ENCODE measurements around the gene ITGB5.

ITGB5 gene

DNA sequence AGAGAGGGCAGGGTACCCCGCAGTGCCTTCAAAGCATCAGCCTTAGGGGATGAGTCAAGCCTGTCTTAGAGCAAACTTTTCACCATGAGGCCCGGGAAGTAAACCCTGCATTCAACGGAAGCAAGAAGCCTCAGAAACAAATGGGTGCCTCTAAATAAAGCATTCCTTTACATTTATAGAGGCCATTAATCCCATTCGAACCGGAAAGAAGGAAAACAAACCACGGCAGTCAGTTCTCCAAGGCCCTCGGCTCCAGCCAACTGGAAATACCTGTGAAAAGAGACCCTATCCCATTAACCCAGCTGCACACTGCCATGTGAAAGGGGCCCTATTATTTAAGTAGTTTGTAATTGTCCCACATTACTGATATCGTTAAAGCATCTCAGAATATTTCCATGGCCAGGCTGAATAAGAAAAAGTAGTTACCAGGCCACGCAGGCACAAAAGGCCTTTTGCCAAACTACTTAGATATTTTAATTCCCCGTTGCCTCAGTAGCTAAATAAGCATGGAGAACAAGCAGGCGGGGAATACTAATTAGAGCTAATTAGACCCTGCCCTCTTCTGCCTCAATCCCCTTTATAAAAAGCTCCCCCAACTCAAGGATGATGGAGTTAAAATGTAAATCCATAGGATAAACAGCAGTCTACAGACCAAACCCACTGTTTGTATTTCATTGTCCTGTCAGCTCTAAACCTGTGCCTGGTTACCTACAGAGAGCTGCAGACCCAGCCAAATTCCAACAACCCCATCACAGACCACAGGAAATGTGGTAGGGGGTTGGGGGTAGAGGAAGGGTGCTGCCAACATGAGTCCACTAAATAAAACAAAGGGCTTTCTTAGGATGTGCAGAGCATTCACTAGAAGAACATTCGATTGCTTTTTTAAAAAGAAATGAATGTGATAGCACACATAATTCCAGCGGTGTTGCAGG is 4.1 kb downstream of the ITGB5 start:
- TF ChIP-seq, protein P1, sequence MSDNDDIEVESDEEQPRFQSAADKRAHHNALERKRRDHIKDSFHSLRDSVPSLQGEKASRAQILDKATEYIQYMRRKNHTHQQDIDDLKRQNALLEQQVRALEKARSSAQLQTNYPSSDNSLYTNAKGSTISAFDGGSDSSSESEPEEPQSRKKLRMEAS (IDR thresholded peaks at IDR 0.05): no peak
- TF ChIP-seq CREB1 (IDR thresholded peaks at IDR 0.05; ENCODE audit: low read depth): no peak
- no peak for TF ChIP-seq TAF1 (IDR thresholded peaks at IDR 0.05; ENCODE audit: low read depth)
- no peak for TF ChIP-seq RAD21 (IDR thresholded peaks at IDR 0.05; ENCODE audit: low read depth)
- TF ChIP-seq FOXM1 (IDR thresholded peaks at IDR 0.05; ENCODE audit: borderline replicate concordance, low read depth): no peak
- TF ChIP-seq EGR1 (IDR thresholded peaks at IDR 0.05): no peak
- TF ChIP-seq, protein P2, sequence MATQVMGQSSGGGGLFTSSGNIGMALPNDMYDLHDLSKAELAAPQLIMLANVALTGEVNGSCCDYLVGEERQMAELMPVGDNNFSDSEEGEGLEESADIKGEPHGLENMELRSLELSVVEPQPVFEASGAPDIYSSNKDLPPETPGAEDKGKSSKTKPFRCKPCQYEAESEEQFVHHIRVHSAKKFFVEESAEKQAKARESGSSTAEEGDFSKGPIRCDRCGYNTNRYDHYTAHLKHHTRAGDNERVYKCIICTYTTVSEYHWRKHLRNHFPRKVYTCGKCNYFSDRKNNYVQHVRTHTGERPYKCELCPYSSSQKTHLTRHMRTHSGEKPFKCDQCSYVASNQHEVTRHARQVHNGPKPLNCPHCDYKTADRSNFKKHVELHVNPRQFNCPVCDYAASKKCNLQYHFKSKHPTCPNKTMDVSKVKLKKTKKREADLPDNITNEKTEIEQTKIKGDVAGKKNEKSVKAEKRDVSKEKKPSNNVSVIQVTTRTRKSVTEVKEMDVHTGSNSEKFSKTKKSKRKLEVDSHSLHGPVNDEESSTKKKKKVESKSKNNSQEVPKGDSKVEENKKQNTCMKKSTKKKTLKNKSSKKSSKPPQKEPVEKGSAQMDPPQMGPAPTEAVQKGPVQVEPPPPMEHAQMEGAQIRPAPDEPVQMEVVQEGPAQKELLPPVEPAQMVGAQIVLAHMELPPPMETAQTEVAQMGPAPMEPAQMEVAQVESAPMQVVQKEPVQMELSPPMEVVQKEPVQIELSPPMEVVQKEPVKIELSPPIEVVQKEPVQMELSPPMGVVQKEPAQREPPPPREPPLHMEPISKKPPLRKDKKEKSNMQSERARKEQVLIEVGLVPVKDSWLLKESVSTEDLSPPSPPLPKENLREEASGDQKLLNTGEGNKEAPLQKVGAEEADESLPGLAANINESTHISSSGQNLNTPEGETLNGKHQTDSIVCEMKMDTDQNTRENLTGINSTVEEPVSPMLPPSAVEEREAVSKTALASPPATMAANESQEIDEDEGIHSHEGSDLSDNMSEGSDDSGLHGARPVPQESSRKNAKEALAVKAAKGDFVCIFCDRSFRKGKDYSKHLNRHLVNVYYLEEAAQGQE (IDR thresholded peaks at IDR 0.05; ENCODE audit: low read depth): no peak

DNA sequence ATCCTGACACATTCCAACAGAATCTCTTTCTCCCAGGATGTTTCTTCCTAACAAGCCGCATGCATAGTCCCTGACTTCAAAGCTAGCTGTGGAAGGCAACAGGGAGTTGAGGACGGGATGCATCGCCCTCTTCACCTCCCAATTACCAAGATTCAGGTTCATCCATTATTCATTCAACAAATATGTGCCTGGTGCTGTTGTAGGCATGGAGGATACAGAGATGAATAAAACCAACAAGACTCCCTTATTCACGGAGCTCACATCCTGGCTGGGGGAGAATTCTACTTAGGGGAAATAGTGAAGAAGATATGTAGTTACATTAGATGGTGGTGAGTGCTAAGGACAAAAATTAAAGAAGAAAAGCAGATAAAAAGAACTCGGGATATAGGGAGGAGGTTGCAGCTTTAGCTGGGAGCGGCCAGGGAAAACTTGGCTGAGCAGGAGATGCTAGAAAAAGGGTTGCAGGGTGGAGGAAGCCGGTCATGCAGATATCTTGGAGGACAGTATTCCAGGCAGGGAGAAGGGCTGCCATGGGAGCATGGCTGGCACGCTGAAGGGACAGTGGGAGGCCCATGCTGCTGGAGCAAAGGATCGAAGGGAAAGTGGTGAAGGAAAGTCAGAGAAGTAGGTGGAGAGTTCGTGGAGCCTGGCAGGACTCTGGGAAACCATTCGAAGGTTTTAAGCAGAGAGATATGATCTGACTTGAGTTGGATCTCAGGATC is 5.0 kb downstream of the ITGB5 start:
- TF ChIP-seq TAF1 (IDR thresholded peaks at IDR 0.05; ENCODE audit: low read depth): no peak
- TF ChIP-seq EP300 (IDR thresholded peaks at IDR 0.05; ENCODE audit: borderline replicate concordance): no peak
- TF ChIP-seq EGR1 (IDR thresholded peaks at IDR 0.05): no peak
- TF ChIP-seq, protein P2 (IDR thresholded peaks at IDR 0.05; ENCODE audit: low read depth): no peak
- no peak for TF ChIP-seq RAD21 (IDR thresholded peaks at IDR 0.05; ENCODE audit: low read depth)
- TF ChIP-seq CREB1 (IDR thresholded peaks at IDR 0.05; ENCODE audit: low read depth): no peak
- TF ChIP-seq, protein P3, sequence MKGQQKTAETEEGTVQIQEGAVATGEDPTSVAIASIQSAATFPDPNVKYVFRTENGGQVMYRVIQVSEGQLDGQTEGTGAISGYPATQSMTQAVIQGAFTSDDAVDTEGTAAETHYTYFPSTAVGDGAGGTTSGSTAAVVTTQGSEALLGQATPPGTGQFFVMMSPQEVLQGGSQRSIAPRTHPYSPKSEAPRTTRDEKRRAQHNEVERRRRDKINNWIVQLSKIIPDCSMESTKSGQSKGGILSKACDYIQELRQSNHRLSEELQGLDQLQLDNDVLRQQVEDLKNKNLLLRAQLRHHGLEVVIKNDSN (IDR thresholded peaks at IDR 0.05): no peak
- no peak for TF ChIP-seq TEAD4 (IDR thresholded peaks at IDR 0.05)
- no peak for TF ChIP-seq ZBTB7A (IDR thresholded peaks at IDR 0.05; ENCODE audit: low read depth)
- TF ChIP-seq NFIC (IDR thresholded peaks at IDR 0.05): no peak
- no peak for TF ChIP-seq TCF12 (IDR thresholded peaks at IDR 0.05; ENCODE audit: low read depth)
- no peak for TF ChIP-seq CEBPB (IDR thresholded peaks at IDR 0.05)
- TF ChIP-seq, protein P1 (IDR thresholded peaks at IDR 0.05): no peak
- no peak for TF ChIP-seq FOXM1 (IDR thresholded peaks at IDR 0.05; ENCODE audit: borderline replicate concordance, low read depth)
- TF ChIP-seq YY1 (IDR thresholded peaks at IDR 0.05; ENCODE audit: low read depth): no peak

DNA sequence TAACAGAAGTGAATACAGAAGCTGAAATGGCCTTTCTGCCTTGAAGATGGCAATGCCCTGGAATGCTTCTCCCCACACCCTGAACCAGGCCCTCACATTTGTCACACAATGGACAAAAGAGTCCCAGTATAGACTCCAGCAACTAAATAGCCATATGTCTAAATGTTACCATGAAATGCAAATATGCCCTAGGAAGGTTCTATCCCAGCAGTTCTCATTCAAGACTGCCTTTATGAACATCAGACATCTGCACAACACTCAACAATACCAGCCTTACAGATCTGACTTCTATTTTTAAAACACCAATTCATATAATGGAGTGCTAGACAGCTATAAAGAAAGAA is 7.9 kb downstream of the ITGB5 start:
- TF ChIP-seq TCF12 (IDR thresholded peaks at IDR 0.05; ENCODE audit: low read depth) (no peak), TEAD4 (IDR thresholded peaks at IDR 0.05) (no peak), TAF1 (IDR thresholded peaks at IDR 0.05; ENCODE audit: low read depth) (no peak), CEBPB (IDR thresholded peaks at IDR 0.05) (no peak), EGR1 (IDR thresholded peaks at IDR 0.05) (no peak), ZBTB7A (IDR thresholded peaks at IDR 0.05; ENCODE audit: low read depth) (no peak), YY1 (IDR thresholded peaks at IDR 0.05; ENCODE audit: low read depth) (no peak), EP300 (IDR thresholded peaks at IDR 0.05; ENCODE audit: borderline replicate concordance) (no peak), NFIC (IDR thresholded peaks at IDR 0.05) (no peak), CREB1 (IDR thresholded peaks at IDR 0.05; ENCODE audit: low read depth) (no peak)
- TF ChIP-seq, protein P3 (IDR thresholded peaks at IDR 0.05): no peak
- TF ChIP-seq, protein P1 (IDR thresholded peaks at IDR 0.05): no peak

DNA sequence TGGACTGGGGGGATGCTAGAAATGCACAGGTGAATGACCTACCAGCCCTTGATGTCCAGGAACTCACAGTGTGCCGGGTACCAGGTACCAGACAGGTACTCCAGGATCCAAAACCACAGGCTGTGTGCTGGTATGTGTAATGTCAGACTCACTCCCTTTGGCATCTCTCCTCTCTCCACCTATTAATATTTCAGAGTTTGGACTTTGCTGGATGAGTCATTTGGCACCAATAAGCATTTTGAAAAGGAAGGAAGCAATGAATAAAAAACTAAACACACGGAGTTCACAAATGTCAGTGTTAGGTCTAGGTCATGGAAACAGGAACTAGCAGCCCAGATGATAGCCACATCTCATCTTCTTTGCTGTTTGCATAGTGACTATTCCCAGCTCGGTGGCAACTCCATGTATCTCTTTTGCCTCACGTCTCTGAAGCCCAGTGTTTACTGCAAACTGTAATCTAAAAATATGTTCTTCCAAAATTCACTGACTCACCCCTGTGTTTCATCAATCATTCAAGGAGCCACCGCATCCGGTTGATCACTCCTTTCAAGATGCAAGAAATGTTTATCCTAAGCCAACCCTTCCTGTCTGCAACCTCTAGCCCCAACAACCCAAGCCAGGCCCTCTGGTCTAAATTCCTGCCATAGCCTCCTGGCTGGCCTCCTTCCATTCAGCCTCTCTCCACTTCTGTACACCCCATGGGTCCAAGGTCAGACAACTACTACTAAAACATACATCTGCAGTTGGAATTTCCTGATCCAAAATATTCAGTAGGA is 8.4 kb downstream of the ITGB5 start:
- TF ChIP-seq CREB1 (IDR thresholded peaks at IDR 0.05; ENCODE audit: low read depth): no peak
- peak; percentile 55 for TF ChIP-seq NFIC (IDR thresholded peaks at IDR 0.05)

DNA sequence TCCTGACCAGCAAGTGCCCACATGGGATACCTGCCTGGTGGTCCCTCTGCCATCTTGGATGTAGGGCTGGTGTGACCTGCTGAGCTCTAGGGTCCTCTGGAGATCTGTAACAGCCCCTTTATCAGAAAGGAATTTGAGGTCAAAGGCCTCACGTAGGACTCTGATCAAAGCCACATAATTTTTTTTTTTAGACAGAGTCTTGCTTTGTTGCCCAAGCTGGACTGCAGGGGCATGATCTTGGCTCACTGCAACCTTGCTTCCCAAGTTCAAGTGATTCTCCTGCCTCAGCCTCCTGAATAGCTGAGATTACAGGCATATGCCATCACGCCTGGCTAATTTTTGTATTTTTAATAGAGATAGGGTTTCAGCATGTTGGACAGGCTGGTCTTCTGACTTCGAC is 9.5 kb downstream of the ITGB5 start:
- no peak for TF ChIP-seq ZBTB7A (IDR thresholded peaks at IDR 0.05; ENCODE audit: low read depth)
- TF ChIP-seq, protein P1 (IDR thresholded peaks at IDR 0.05): no peak
- TF ChIP-seq EGR1 (IDR thresholded peaks at IDR 0.05): no peak
- no peak for TF ChIP-seq RAD21 (IDR thresholded peaks at IDR 0.05; ENCODE audit: low read depth)
- TF ChIP-seq NFIC (IDR thresholded peaks at IDR 0.05): no peak
- TF ChIP-seq CEBPB (IDR thresholded peaks at IDR 0.05): no peak
- TF ChIP-seq, protein P2 (IDR thresholded peaks at IDR 0.05; ENCODE audit: low read depth): no peak
- TF ChIP-seq YY1 (IDR thresholded peaks at IDR 0.05; ENCODE audit: low read depth): no peak
- TF ChIP-seq TCF12 (IDR thresholded peaks at IDR 0.05; ENCODE audit: low read depth): no peak
- TF ChIP-seq, protein P3 (IDR thresholded peaks at IDR 0.05): no peak
- no peak for TF ChIP-seq EP300 (IDR thresholded peaks at IDR 0.05; ENCODE audit: borderline replicate concordance)
- TF ChIP-seq TEAD4 (IDR thresholded peaks at IDR 0.05): no peak
- TF ChIP-seq CREB1 (IDR thresholded peaks at IDR 0.05; ENCODE audit: low read depth): no peak

Measured in Ishikawa (cell line).